K562 treated with DMSO at 1 percent for 24 hours (cell line): ENCODE results near the gene TMEM106C. TPM values are rescaled to one million over a fixed set of nuclear protein-coding genes. Genes with fewer than 3 reads are reported as not detected.

Experiments used
- total RNA-seq: library from RNA; unstranded; fragments of 300-600 nt; gene quantifications from 2 replicates; pipeline ENCODE4 v1.2.3, GENCODE V29; 2022; ENCODE audit warnings: low read depth; ENCODE audit not compliant: insufficient read depth

Gene TMEM106C, protein sequence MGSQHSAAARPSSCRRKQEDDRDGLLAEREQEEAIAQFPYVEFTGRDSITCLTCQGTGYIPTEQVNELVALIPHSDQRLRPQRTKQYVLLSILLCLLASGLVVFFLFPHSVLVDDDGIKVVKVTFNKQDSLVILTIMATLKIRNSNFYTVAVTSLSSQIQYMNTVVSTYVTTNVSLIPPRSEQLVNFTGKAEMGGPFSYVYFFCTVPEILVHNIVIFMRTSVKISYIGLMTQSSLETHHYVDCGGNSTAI
- total RNA-seq, result 167 and 170 TPM in 2 replicates

DNA sequence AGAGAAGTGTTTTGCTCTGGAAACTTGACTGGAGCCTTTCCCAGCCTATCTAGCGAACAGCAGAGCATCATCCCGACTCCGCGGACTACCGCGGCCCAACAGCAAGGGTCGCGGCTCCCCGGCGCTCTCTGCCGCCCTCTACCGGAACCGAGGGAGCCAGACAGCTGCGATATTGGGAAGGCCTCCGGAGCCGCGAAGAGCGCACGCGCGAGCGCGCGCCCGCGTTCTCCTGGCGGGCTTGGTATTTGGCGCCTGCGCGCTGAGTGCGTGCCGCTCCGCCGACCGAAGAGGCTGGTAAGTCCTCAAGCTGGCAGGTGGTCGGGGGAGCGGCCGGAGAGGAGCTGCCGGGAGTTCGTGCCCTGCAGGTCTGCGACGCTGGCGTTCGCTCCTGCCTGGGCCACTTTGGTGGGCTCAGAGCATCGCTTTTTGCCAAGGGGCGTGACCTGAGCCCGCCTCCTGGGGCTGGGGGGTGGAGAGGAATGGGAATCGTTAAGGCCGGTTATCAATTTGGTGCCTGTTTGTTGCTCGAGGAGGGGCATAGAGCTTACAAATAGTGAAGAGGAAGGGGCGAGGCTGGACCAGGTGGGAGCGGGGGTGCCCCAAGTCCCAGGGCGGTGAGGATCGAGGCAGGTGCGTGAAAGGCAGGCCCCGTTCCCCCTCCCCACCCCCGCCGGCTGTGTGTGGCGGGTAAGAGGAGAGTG is at the start of gene TMEM106C:
Gene TMEM106C (plus strand): TSS at position 257 of the 701 bp plus-strand sequence. CDS start 641 bp downstream, outside the sequence.

DNA sequence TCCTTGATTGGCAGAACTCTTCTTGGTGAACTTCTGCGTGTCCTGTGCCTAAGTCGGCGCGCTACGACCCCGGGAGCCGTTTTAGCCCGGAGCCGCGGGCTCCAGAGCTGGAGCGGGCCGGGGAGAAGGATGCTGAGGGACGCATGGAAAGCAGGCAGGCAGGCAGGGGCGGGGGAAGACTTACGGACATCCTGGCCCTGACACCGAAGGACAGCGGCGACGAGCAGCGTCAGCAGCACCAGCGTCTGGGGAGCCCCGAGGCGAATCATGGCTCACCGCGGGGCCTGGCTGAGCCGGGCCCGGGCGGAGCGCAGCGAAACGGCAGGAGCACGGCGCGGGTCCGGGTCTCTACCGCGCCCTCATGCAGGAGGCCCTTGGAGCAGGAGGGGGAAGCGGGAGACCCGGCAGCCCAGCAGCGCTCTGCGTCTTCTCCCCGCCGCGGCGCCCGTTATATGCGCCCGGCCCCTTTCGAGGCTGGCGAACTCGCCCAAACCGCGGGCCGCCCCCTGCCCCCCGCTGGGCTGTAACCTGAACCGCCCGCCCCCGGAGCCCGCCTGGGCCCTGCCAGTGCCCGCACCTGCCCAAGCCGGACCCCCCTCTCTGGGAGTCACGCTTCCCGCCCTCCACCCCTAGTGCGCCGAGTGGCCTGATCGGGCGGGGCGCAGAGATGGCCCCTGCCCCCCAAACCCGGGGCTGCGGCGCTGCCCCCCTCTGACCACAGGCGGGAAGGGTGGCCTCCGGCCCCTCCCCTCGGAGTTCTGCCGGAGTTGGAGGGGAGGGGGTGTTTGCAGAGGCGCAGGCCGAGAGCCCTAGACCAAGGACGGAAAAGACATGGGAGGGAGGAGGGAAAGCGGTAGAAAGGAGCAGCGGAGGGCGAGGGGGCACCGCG is 40.9 kb downstream of the TMEM106C start, which contains the start of gene COL2A1:
Gene COL2A1 (minus strand): TSS at position 424 of the 889 bp plus-strand sequence. CDS start 155 bp downstream, at position 269.

Other genes starting within 250 kb of the TMEM106C start
- not detected in 2 replicates for gene ENDOU, start 238.1 kb upstream of the TMEM106C start, total RNA-seq
- 1.1 and 1.2 TPM in 2 replicates for gene RAPGEF3, start 204.7 kb upstream of the TMEM106C start, total RNA-seq
- gene SLC48A1, start 190.4 kb upstream of the TMEM106C start, total RNA-seq, result 43.7 and 52.7 TPM in 2 replicates
- 57.4 and 60.6 TPM in 2 replicates for gene HDAC7, start 143.7 kb upstream of the TMEM106C start, total RNA-seq
- gene VDR, start 58.6 kb upstream of the TMEM106C start, total RNA-seq, result 4.2 and 4.6 TPM in 2 replicates
- not detected in 2 replicates for gene COL2A1, start 40.9 kb downstream of the TMEM106C start, total RNA-seq
- 12.3 and 13.6 TPM in 2 replicates for gene SENP1, start 142.5 kb downstream of the TMEM106C start, total RNA-seq
- 38.2 and 42.0 TPM in 2 replicates for gene PFKM, start 155.8 kb downstream of the TMEM106C start, total RNA-seq
- 26.1 and 29.5 TPM in 2 replicates for gene ASB8, start 193.9 kb downstream of the TMEM106C start, total RNA-seq
- gene CCDC184, start 220.0 kb downstream of the TMEM106C start, total RNA-seq, result 0.71 and 0.89 TPM in 2 replicates
- 0.45 TPM in 1 of 2 replicates, not detected in the other for gene OR10AD1, start 239.7 kb downstream of the TMEM106C start, total RNA-seq